HUES64 (cell line): ENCODE data around the gene SLC50A1.

Source experiments
- H3K27ac ChIP-seq: 2 replicates; pipeline ENCODE4 v1.7.0; 2013; ENCODE audit warnings: low read depth, low read length, inconsistent platforms
- H3K27me3 ChIP-seq: 2 replicates; pipeline ENCODE4 v1.6.1; 2013; ENCODE audit warnings: mild to moderate bottlenecking, low read length; ENCODE audit not compliant: insufficient read depth
- H3K36me3 ChIP-seq: 2 replicates; pipeline ENCODE4 v1.6.1; 2013; ENCODE audit warnings: mild to moderate bottlenecking, low read length; ENCODE audit not compliant: insufficient read depth
- H3K4me1 ChIP-seq: 2 replicates; pipeline ENCODE4 v1.6.1; 2013; ENCODE audit warnings: mild to moderate bottlenecking, low read length, moderate library complexity; ENCODE audit not compliant: insufficient read depth
- H3K4me3 ChIP-seq: 2 replicates; pipeline ENCODE4 v1.5.1; 2013; ENCODE audit warnings: mild to moderate bottlenecking, low read length, moderate library complexity
- H3K9ac ChIP-seq: 2 replicates; pipeline ENCODE4 v1.6.1; 2013; ENCODE audit warnings: mild to moderate bottlenecking, low read depth, low read length
- H3K9me3 ChIP-seq: 2 replicates; pipeline ENCODE4 v1.6.1; 2013; ENCODE audit warnings: low read depth, low read length; ENCODE audit not compliant: insufficient read depth
- WGBS: fragments of 150-250, 120-280 bp; methylation state at CpG from one replicate; pipeline ENCODE4 v1.1.7; 2013; ENCODE audit warnings: missing lambda C conversion rate; 5-methylcytosine and 5-hydroxymethylcytosine counted together

The SLC50A1 gene

GRCh38 chr1:155104605-155105534 lies 30.8 kb upstream of the SLC50A1 start:
- no peaks in the 10 kb centered on the region for H3K4me1 ChIP-seq
- no peak overlapping the region for H3K27ac ChIP-seq
- no peaks in the 10 kb centered on the region for H3K9me3 ChIP-seq
- 90% methylated on average over 7 of the region's 7 CpGs for WGBS
- H3K9ac ChIP-seq, result no peak overlapping the region
- H3K27me3 ChIP-seq, result 0 out of 2 replicates have a peak, but pooled peaks cover 2% of the 10 kb centered on the region
- no peaks in the 10 kb centered on the region for H3K36me3 ChIP-seq
- no peak overlapping the region for H3K4me3 ChIP-seq

- Histone ChIP-seq H3K9ac (no peak overlapping the region), H3K4me3 (no peak overlapping the region), H3K9me3 (no peaks in the 10 kb centered on the region), H3K36me3 (no peaks in the 10 kb centered on the region), H3K27ac (no peak overlapping the region), H3K27me3 (0 out of 2 replicates have a peak, but pooled peaks cover 2% of the 10 kb centered on the region), H3K4me1 (no peaks in the 10 kb centered on the region)
- WGBS, result 86% methylated on average over 7 of the region's 7 CpGs
Observed at GRCh38 chr1:155105604-155106011, 30.0 kb upstream of the SLC50A1 start.

- no peaks in the 10 kb centered on the region for H3K9me3 ChIP-seq
- 77% methylated on average over 6 of the region's 6 CpGs for WGBS
- H3K27me3 ChIP-seq, result 0 out of 2 replicates have a peak, but pooled peaks cover 2% of the 10 kb centered on the region
- H3K27ac ChIP-seq, result no peak overlapping the region
- no peak overlapping the region for H3K9ac ChIP-seq
- no peaks in the 10 kb centered on the region for H3K36me3 ChIP-seq
- no peaks in the 10 kb centered on the region for H3K4me1 ChIP-seq
- no peak overlapping the region for H3K4me3 ChIP-seq
Observed at GRCh38 chr1:155106862-155107261, 28.8 kb upstream of the SLC50A1 start.

GRCh38 chr1:155107309-155108264 lies 28.1 kb upstream of the SLC50A1 start:
- 0 out of 2 replicates have a peak, but pooled peaks cover 2% of the 10 kb centered on the region for H3K27me3 ChIP-seq
- no peaks in the 10 kb centered on the region for H3K36me3 ChIP-seq
- no peaks in the 10 kb centered on the region for H3K4me1 ChIP-seq
- no peak overlapping the region for H3K27ac ChIP-seq
- no peak overlapping the region for H3K9ac ChIP-seq
- WGBS, result 81% methylated on average over 12 of the region's 12 CpGs
- no peak overlapping the region for H3K4me3 ChIP-seq
- no peaks in the 10 kb centered on the region for H3K9me3 ChIP-seq

- Histone ChIP-seq H3K9me3 (no peaks in the 10 kb centered on the region), H3K27ac (no peak overlapping the region), H3K4me1 (no peaks in the 10 kb centered on the region), H3K27me3 (0 out of 2 replicates have a peak, but pooled peaks cover 2% of the 10 kb centered on the region), H3K4me3 (no peak overlapping the region), H3K9ac (no peak overlapping the region), H3K36me3 (no peaks in the 10 kb centered on the region)
- WGBS, result 94% methylated on average over 5 of the region's 5 CpGs
Observed at GRCh38 chr1:155108296-155108695, 27.4 kb upstream of the SLC50A1 start.

GRCh38 chr1:155110381-155110780 lies 25.3 kb upstream of the SLC50A1 start:
- 0 out of 2 replicates have a peak, but pooled peaks cover 2% of the 10 kb centered on the region for H3K27me3 ChIP-seq
- 92% methylated on average over 4 of the region's 8 CpGs for WGBS
- H3K4me1 ChIP-seq, result no peaks in the 10 kb centered on the region
- H3K9me3 ChIP-seq, result no peaks in the 10 kb centered on the region
- H3K27ac ChIP-seq, result no peak overlapping the region
- H3K9ac ChIP-seq, result no peak overlapping the region
- H3K36me3 ChIP-seq, result no peaks in the 10 kb centered on the region
- H3K4me3 ChIP-seq, result no peak overlapping the region

- Histone ChIP-seq H3K27ac (no peak overlapping the region), H3K9ac (no peak overlapping the region), H3K27me3 (0 out of 2 replicates have a peak, but pooled peaks cover 2% of the 10 kb centered on the region), H3K9me3 (no peaks in the 10 kb centered on the region), H3K4me1 (no peaks in the 10 kb centered on the region), H3K4me3 (no peak overlapping the region), H3K36me3 (no peaks in the 10 kb centered on the region)
- whole genome bisulfite sequencing, result 87% methylated on average over 7 of the region's 8 CpGs
Observed at GRCh38 chr1:155110826-155111225, 24.8 kb upstream of the SLC50A1 start.

GRCh38 chr1:155113450-155113980 lies 22.1 kb upstream of the SLC50A1 start:
- H3K27me3 ChIP-seq, result no peaks in the 10 kb centered on the region
- H3K36me3 ChIP-seq, result no peaks in the 10 kb centered on the region
- H3K9ac ChIP-seq, result no peak overlapping the region
- no peak overlapping the region for H3K4me3 ChIP-seq
- WGBS, result 73% methylated on average over 5 of the region's 5 CpGs
- no peaks in the 10 kb centered on the region for H3K9me3 ChIP-seq
- no peaks in the 10 kb centered on the region for H3K4me1 ChIP-seq
- no peak overlapping the region for H3K27ac ChIP-seq

GRCh38 chr1:155116113-155116764 lies 19.4 kb upstream of the SLC50A1 start:
- no peak overlapping the region for H3K4me3 ChIP-seq
- WGBS, result 85% methylated on average over 5 of the region's 5 CpGs
- no peaks in the 10 kb centered on the region for H3K36me3 ChIP-seq
- H3K27me3 ChIP-seq, result peaks cover 5% of the 10 kb centered on the region; the same call in 1 of the 2 replicates
- no peaks in the 10 kb centered on the region for H3K4me1 ChIP-seq
- H3K9ac ChIP-seq, result no peak overlapping the region
- no peak overlapping the region for H3K27ac ChIP-seq
- H3K9me3 ChIP-seq, result no peaks in the 10 kb centered on the region

- Histone ChIP-seq H3K36me3 (no peaks in the 10 kb centered on the region), H3K27ac (no peak overlapping the region), H3K4me3 (no peak overlapping the region), H3K4me1 (no peaks in the 10 kb centered on the region), H3K9me3 (no peaks in the 10 kb centered on the region), H3K9ac (no peak overlapping the region), H3K27me3 (peaks cover 8% of the 10 kb centered on the region; the same call in 1 of the 2 replicates)
- WGBS, result 78% methylated on average over 4 of the region's 4 CpGs
Observed at GRCh38 chr1:155117610-155118009, 18.0 kb upstream of the SLC50A1 start.
